ENCODE measurements around the gene SYT8. TPM values are rescaled to one million over a fixed set of nuclear protein-coding genes. Genes with fewer than 3 reads are reported as not detected.

The SYT8 gene
- total RNA-seq, 1 donor from 2014 or later, result 1.2 TPM

DNA sequence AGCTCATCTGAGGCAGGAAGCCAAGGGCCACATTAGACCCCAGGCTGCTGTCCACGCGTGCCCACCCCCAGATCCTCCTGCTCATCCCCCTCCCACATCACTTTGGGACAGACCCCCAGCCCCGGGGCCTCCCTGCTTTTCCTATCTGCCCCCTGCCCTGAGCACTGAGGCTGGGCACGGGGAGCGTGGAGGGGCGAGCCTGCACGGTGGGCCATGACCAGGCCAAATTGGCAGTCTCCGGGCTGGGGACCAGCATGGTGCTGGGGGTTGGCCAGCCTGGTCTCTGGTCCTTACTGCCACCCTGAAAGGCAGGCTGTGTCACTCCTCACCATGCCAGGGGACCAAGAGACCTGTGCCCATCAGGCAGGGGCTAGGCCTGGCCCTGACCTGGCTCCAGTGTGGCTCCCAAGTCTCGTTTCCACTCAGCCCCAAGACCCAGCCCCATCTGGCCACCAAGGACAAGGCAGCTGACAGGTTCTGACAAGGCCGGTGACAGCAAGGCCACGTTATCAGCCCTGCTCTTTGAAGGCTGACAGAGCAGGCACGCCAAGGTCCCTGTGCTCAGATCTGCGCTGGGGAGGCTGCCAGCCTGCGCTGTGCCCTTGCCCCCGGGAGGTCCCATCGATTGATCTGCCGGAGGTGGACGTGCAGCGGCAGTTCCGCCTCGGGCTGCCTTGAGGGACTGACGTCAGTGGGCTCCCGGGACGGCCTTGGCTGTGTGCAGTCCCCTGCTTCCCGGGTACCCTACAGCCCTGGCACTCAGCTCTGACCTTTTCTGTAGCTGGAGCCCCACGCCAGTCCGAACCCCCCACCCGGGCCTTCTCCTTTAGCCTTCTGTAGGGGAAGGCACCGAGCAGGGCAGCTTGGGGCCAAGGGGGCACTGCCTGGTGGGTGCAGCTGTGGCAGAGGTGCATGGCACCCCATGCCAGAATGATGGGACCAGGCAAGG is 7.6 kb downstream of the SYT8 start:
- H3K9me3 ChIP-seq, result no peaks in the 10 kb centered on the region
- no peak overlapping the region for H3K27ac ChIP-seq
- H3K27me3 ChIP-seq, result no peaks in the 10 kb centered on the region
- no peak overlapping the region for H3K4me3 ChIP-seq
- H3K4me1 ChIP-seq, result peaks cover 25% of the 10 kb centered on the region
- TF ChIP-seq POLR2A (IDR thresholded peaks at IDR 0.05) (no peak), POLR2AphosphoS5 (IDR thresholded peaks at IDR 0.05; ENCODE audit: insufficient read depth in 1 of 2, low read depth in 1 of 2) (no peak)
- TF ChIP-seq, protein P1, sequence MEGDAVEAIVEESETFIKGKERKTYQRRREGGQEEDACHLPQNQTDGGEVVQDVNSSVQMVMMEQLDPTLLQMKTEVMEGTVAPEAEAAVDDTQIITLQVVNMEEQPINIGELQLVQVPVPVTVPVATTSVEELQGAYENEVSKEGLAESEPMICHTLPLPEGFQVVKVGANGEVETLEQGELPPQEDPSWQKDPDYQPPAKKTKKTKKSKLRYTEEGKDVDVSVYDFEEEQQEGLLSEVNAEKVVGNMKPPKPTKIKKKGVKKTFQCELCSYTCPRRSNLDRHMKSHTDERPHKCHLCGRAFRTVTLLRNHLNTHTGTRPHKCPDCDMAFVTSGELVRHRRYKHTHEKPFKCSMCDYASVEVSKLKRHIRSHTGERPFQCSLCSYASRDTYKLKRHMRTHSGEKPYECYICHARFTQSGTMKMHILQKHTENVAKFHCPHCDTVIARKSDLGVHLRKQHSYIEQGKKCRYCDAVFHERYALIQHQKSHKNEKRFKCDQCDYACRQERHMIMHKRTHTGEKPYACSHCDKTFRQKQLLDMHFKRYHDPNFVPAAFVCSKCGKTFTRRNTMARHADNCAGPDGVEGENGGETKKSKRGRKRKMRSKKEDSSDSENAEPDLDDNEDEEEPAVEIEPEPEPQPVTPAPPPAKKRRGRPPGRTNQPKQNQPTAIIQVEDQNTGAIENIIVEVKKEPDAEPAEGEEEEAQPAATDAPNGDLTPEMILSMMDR (IDR thresholded peaks at IDR 0.05), result no peak
- intact Hi-C loops (cut with DNase I), result no loop called here
- no peak for DNase-seq (ENCODE audit: extremely low spot score in 2 of 2)
- no peaks in the 10 kb centered on the region for H3K36me3 ChIP-seq

DNA sequence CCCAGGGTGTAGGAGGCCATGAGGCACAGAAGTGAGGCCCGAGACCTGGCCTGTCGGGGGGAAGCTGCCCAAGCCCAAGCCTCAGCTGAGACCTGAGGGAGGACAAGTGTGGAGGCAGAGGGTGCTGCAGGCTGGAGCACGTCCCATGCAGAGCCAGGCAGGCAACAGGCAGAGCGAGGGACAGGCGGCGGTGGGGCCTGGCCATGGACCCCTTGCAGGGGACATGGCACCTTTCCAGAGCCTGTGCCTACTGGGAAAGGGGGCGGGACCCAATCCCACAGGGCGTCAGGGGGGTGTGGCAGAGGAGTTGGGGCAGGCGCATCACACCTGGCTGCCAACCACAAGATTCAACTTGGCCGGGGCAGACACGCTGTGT is 8.3 kb downstream of the SYT8 start:
- peaks cover 18% of the 10 kb centered on the region for H3K4me1 ChIP-seq
- H3K27ac ChIP-seq, result no peak overlapping the region
- no peak for DNase-seq (ENCODE audit: extremely low spot score in 2 of 2)
- H3K4me3 ChIP-seq, result no peak overlapping the region
- H3K9me3 ChIP-seq, result no peaks in the 10 kb centered on the region
- TF ChIP-seq POLR2A (IDR thresholded peaks at IDR 0.05), result no peak
- TF ChIP-seq, protein P1 (IDR thresholded peaks at IDR 0.05), result no peak
- no peak for TF ChIP-seq POLR2AphosphoS5 (IDR thresholded peaks at IDR 0.05; ENCODE audit: insufficient read depth in 1 of 2, low read depth in 1 of 2)
- intact Hi-C loops (cut with DNase I), result no loop called here
- no peaks in the 10 kb centered on the region for H3K36me3 ChIP-seq
- no peaks in the 10 kb centered on the region for H3K27me3 ChIP-seq

DNA sequence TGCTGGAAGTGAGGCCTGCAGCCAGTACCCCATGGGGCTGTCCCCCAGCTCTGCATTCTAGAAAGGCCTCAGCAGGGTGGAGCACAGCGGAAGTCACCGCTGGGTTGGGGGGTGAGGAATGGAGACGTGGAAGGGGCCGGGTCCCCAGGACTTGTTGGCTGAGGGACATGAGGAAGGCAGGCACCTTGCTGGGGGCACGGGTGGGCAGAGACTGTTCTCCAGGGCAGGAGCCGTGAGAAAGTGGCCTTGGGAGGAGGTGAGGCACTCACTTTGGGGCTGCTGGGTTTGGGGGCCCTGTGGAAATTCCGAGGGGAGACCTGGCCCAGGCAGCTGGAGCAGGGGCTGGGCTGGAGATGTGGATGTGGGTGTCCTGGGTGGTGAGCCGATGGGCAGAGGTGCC is 9.0 kb downstream of the SYT8 start:
- no peak for TF ChIP-seq POLR2A (IDR thresholded peaks at IDR 0.05)
- TF ChIP-seq, protein P1 (IDR thresholded peaks at IDR 0.05), result no peak
- no peak for TF ChIP-seq POLR2AphosphoS5 (IDR thresholded peaks at IDR 0.05; ENCODE audit: insufficient read depth in 1 of 2, low read depth in 1 of 2)
- H3K27me3 ChIP-seq, result no peaks in the 10 kb centered on the region
- intact Hi-C loops (cut with DNase I), result no loop called here
- H3K4me1 ChIP-seq, result peaks cover 15% of the 10 kb centered on the region
- H3K4me3 ChIP-seq, result no peak overlapping the region
- H3K27ac ChIP-seq, result no peak overlapping the region
- H3K36me3 ChIP-seq, result no peaks in the 10 kb centered on the region
- no peak for DNase-seq (ENCODE audit: extremely low spot score in 2 of 2)
- H3K9me3 ChIP-seq, result no peaks in the 10 kb centered on the region

DNA sequence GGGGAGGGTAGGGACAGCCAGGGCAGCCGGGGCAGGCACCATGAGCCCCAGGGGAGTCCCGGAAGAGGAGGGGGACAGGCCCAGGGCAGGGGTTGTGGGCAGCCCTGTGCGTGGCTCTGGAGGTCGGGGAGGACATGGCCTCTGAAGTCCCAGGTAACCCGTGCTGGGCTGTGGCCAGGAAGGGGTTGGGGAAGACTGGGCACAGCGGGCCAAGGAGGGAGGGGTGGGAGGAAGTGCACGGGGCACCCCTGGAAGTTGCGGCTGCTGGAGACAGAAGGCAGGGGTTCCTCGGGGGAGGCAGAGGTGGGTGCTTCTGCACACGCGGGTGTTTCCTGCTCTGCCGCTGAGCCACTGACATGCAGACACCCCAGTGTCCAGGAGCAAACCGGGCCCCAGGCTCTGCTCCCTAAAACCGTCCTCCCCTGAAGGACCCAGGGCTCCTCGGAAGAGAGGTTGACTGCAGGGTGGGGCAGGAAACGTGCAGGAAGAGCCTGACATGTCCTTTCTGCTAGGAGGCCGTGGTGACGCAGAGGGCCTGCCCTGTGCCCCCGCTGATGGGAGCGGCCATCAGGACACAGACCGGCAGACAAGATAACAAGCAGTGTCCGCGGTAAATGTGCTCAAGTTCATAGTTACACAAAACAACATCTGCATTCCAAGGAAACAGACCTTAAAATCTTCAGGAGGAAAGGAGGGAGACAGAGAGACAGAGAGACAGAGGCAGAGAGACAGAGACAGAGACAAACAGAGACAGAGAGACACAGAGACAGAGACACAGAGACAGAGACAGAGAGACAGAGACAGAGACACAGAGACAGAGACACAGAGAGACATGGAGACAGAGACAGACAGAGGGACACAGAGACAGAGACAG is 9.7 kb downstream of the SYT8 start:
- intact Hi-C loops (cut with DNase I), result no loop called here

More for the DNA sequence above, 9.7 kb downstream of the SYT8 start:
- TF ChIP-seq POLR2AphosphoS5 (IDR thresholded peaks at IDR 0.05; ENCODE audit: insufficient read depth in 1 of 2, low read depth in 1 of 2) (no peak), POLR2A (IDR thresholded peaks at IDR 0.05) (no peak)
- TF ChIP-seq, protein P1 (IDR thresholded peaks at IDR 0.05), result no peak
- no peak overlapping the region for H3K27ac ChIP-seq
- no peaks in the 10 kb centered on the region for H3K27me3 ChIP-seq
- no peaks in the 10 kb centered on the region for H3K9me3 ChIP-seq
- no peak for DNase-seq (ENCODE audit: extremely low spot score in 2 of 2)
- no peak overlapping the region for H3K4me3 ChIP-seq
- H3K36me3 ChIP-seq, result no peaks in the 10 kb centered on the region
- H3K4me1 ChIP-seq, result peaks cover 15% of the 10 kb centered on the region

Measured in vagina (tissue), 2 donors.